NCI-H187 (cell line): ENCODE data around the gene TDRD7.

ENCODE experiments used
- DNase-seq, 2 experiments: peaks; one replicate each; lab custom pipeline; 2025; lab: John Stamatoyannopoulos, UW

The TDRD7 gene

GRCh38 chr9:97387936-97388684 is 23.8 kb upstream of the TDRD7 start:
- no peak for DNase-seq

- DNase-seq, result no peak
Observed at GRCh38 chr9:97388721-97389238, 23.1 kb upstream of the TDRD7 start.

- DNase-seq, result no peak
Observed at GRCh38 chr9:97389249-97389648, 22.6 kb upstream of the TDRD7 start.

- DNase-seq, result no peak
Observed at GRCh38 chr9:97390791-97391406, 21.0 kb upstream of the TDRD7 start.

- no peak for DNase-seq
Observed at GRCh38 chr9:97394881-97395280, 17.0 kb upstream of the TDRD7 start.

GRCh38 chr9:97395745-97396144 is 16.2 kb upstream of the TDRD7 start:
- no peak for DNase-seq

- no peak for DNase-seq
Observed at GRCh38 chr9:97396256-97396655, 15.6 kb upstream of the TDRD7 start.

GRCh38 chr9:97397220-97397619 is 14.7 kb upstream of the TDRD7 start:
- DNase-seq, result no peak

- DNase-seq, result peak in 1 of 2 experiments; percentile 6
Observed at GRCh38 chr9:97398999-97399758, 12.7 kb upstream of the TDRD7 start.

- DNase-seq, result no peak
Observed at GRCh38 chr9:97403746-97404316, 8.1 kb upstream of the TDRD7 start.

GRCh38 chr9:97405551-97405950 is 6.3 kb upstream of the TDRD7 start:
- DNase-seq, result no peak

- no peak for DNase-seq
Observed at GRCh38 chr9:97406620-97407177, 5.2 kb upstream of the TDRD7 start.

- DNase-seq, result no peak
Observed at GRCh38 chr9:97408562-97408961, 3.3 kb upstream of the TDRD7 start.

GRCh38 chr9:97411440-97411788 is 482 bp upstream of the TDRD7 start:
- no peak for DNase-seq

- no peak for DNase-seq
Observed at GRCh38 chr9:97412626-97413385, 910 bp downstream of the TDRD7 start.

- no peak for DNase-seq
Observed at GRCh38 chr9:97413462-97413861, 1.6 kb downstream of the TDRD7 start.

- DNase-seq, result no peak
Observed at GRCh38 chr9:97415146-97415545, 3.2 kb downstream of the TDRD7 start.

- DNase-seq, result no peak
Observed at GRCh38 chr9:97418880-97419279, 7.0 kb downstream of the TDRD7 start.

GRCh38 chr9:97419309-97419867 is 7.5 kb downstream of the TDRD7 start:
- DNase-seq, result no peak

- DNase-seq, result no peak
Observed at GRCh38 chr9:97425336-97425972, 13.6 kb downstream of the TDRD7 start.

GRCh38 chr9:97425973-97426336 is 14.1 kb downstream of the TDRD7 start:
- no peak for DNase-seq
